Mononuclear cell (primary cell): Measurements from ENCODE around the gene CHAC2. TPM values are rescaled to one million over a fixed set of nuclear protein-coding genes. Genes with fewer than 3 reads are reported as not detected.
"Not testable (repeated sequence)": the region's sequence is repeated elsewhere in the genome, so short reads cannot be mapped to it uniquely, and the experiment has no call there.

Experiments
- H3K27me3 ChIP-seq: 2 replicates; pipeline ENCODE4 v1.6.0; 2011; ENCODE audit warnings: low read length, control low read depth; ENCODE audit not compliant: insufficient read depth
- H3K4me1 ChIP-seq: 2 replicates; pipeline ENCODE4 v1.5.1; 2011; ENCODE audit warnings: mild to moderate bottlenecking, low read length, control low read depth; ENCODE audit not compliant: insufficient read depth
- H3K4me3 ChIP-seq: 2 replicates; pipeline ENCODE4 v1.5.1; 2011; ENCODE audit warnings: mild to moderate bottlenecking, low read length, moderate library complexity
- H3K9me3 ChIP-seq: 2 replicates; pipeline ENCODE4 v1.5.1; 2011; ENCODE audit warnings: low read depth, mild to moderate bottlenecking, control low read depth, low read length
- total RNA-seq: library from RNA; depleted of rRNA; stranded (reverse); fragments of >200 nt; gene quantifications from one replicate; pipeline ENCODE4 v1.2.3, GENCODE V29; 2012

CHAC2 gene
- total RNA-seq, 1 donor, result 0.52 TPM

DNA sequence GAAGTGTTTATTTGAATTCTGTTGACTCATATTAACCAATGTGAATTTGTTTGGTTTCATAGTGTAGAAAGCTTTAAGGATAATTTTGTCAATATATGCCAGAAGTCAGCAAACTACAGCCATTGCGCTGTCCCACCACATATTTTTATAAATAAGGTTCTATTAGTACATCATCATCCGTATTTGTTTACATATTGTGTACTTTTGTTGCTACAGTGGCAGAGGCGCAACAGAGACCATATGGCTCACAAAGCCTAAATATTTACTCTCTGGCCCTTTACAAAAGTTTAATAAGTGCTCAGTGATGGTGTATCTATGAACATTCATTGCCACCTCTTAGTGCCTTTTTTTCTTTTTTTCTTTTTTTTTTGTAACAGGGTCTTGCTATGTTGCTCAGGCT is 25.7 kb downstream of the CHAC2 start:
- H3K4me1 ChIP-seq, result peaks cover 3% of the 10 kb centered on the region
- H3K27me3 ChIP-seq, result no peaks in the 10 kb centered on the region
- H3K4me3 ChIP-seq, result no peak overlapping the region
- H3K9me3 ChIP-seq, result no peaks in the 10 kb centered on the region

- Histone ChIP-seq H3K27me3 (no peaks in the 10 kb centered on the region), H3K4me1 (no peaks in the 10 kb centered on the region), H3K9me3 (no peaks in the 10 kb centered on the region), H3K4me3 (no peak overlapping the region)
Measured at GRCh38 chr2:53793821-53794220, 26.2 kb downstream of the CHAC2 start.

GRCh38 chr2:53801547-53801946 is 33.9 kb downstream of the CHAC2 start:
- H3K4me1 ChIP-seq, result no peaks in the 10 kb centered on the region
- no peaks in the 10 kb centered on the region for H3K27me3 ChIP-seq
- no peaks in the 10 kb centered on the region for H3K9me3 ChIP-seq
- no peak overlapping the region for H3K4me3 ChIP-seq

DNA sequence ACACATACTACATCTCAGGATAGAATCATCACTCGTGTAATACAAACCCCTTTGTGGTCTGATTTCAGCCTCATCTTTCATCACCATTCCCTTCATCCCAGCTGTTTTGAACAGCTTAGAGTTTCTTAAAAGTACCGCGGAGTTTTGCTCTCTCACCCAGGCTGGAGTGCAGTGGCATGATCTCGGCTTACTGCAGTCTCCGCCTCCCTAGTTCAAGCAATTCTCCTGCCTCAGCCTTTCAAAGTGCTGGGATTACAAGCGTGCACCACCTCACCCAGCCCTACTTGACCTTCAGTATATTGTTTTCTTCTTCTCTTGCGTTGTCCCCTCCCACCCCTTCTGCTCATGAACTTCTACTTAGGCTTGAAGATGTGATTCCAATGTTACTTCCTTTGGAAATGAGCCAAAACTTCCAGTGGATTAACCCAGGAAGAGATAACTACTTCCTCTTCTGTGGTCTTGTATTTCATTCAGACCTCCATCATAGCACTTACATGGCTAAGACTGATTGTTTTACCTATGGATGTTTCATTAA is 35.1 kb downstream of the CHAC2 start:
- no peak overlapping the region for H3K4me3 ChIP-seq
- H3K9me3 ChIP-seq, result no peaks in the 10 kb centered on the region
- no peaks in the 10 kb centered on the region for H3K4me1 ChIP-seq
- no peaks in the 10 kb centered on the region for H3K27me3 ChIP-seq

GRCh38 chr2:53811601-53812000 is 44.0 kb downstream of the CHAC2 start:
- H3K4me1 ChIP-seq, result no peaks in the 10 kb centered on the region
- H3K4me3 ChIP-seq, result no peak overlapping the region
- H3K9me3 ChIP-seq, result no peaks in the 10 kb centered on the region
- no peaks in the 10 kb centered on the region for H3K27me3 ChIP-seq

GRCh38 chr2:53813151-53813550 is 45.5 kb downstream of the CHAC2 start:
- H3K9me3 ChIP-seq, result no peaks in the 10 kb centered on the region

DNA sequence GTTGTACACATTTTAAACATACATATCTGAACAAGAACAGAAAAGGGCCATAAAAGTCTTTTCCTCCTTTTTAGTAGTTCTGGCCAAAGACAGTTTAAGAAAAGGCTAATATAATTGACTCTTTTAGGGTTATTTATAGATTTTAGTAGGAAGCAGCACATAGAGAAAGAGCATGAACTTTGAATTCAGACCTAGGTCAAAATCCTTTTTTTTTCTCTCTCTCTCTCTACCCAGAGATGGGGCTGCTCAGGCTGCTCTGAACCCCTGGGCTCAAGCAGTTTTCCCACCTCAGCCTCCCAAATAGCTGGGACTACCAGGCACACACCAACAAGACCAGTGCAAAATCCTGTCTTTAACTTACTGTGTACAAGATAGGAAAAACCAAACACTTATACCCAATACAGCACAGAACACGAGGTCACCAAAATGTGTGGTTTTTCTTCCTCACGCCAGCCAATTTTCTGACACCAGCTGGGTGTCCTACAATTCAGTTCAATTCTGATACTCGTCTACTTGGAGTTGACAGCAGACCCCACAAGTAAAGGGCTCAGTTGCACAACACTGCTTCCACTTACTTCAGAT is 51.3 kb downstream of the CHAC2 start:
- H3K9me3 ChIP-seq, result no peaks in the 10 kb centered on the region

More at GRCh38 chr2:53813151-53813550, 45.5 kb downstream of the CHAC2 start:
- H3K27me3 ChIP-seq, result no peaks in the 10 kb centered on the region
- H3K4me3 ChIP-seq, result no peak overlapping the region
- no peaks in the 10 kb centered on the region for H3K4me1 ChIP-seq

GRCh38 chr2:53819634-53820033 is 52.0 kb downstream of the CHAC2 start:
- Histone ChIP-seq H3K27me3 (no peaks in the 10 kb centered on the region), H3K9me3 (no peaks in the 10 kb centered on the region), H3K4me1 (no peaks in the 10 kb centered on the region), H3K4me3 (no peak overlapping the region)

More for the DNA sequence above, 51.3 kb downstream of the CHAC2 start:
- no peaks in the 10 kb centered on the region for H3K4me1 ChIP-seq
- no peak overlapping the region for H3K4me3 ChIP-seq
- H3K27me3 ChIP-seq, result no peaks in the 10 kb centered on the region

- H3K9me3 ChIP-seq, result no peaks in the 10 kb centered on the region
- no peaks in the 10 kb centered on the region for H3K4me1 ChIP-seq
- no peak overlapping the region for H3K4me3 ChIP-seq
- no peaks in the 10 kb centered on the region for H3K27me3 ChIP-seq
Measured at GRCh38 chr2:53820048-53820447, 52.4 kb downstream of the CHAC2 start.

DNA sequence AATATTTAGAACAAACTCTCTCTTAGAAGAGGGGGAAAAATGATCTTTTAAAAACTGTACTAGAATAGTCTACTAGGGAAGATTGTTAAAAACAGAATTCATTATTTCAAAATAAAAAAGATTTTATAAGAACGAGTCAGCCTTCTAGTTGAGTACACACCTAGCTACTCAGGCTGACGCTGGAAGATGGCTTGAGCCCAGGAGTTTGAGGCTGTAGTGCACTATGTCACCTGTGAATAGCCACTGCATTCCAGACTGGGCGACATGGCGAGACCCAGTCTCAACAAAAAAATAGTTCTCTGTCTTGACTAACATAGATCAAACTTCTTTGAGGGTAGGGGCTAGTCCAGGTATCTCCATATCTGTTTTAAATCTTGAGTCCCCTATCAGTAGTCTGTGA is 53.1 kb downstream of the CHAC2 start:
- no peaks in the 10 kb centered on the region for H3K27me3 ChIP-seq
- H3K4me3 ChIP-seq, result no peak overlapping the region
- no peaks in the 10 kb centered on the region for H3K4me1 ChIP-seq
- no peaks in the 10 kb centered on the region for H3K9me3 ChIP-seq

GRCh38 chr2:53821810-53822209 is 54.2 kb downstream of the CHAC2 start:
- Histone ChIP-seq H3K27me3 (no peaks in the 10 kb centered on the region), H3K9me3 (no peaks in the 10 kb centered on the region), H3K4me3 (no peak overlapping the region)

DNA sequence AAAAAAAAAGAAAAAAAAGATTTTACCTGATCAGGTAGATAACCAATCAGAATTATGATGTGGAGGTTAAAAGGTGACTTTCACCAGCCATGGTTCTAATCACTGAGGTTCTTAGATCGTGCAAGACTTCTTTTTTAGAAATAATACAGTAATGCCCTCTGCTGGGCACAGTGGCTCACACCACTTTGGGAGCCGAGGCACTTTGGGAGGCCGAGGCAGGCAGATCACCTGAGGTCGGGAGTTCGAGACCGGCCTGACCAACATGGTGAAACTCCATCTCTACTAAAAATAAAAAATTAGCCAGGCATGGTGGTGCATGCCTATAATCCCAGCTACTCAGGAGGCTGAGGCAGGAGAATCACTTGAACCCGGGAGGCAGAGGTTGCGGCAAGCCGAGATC is 56.0 kb downstream of the CHAC2 start:
- not testable (repeated sequence) for H3K4me3 ChIP-seq, H3K9me3 ChIP-seq

More at GRCh38 chr2:53821810-53822209, 54.2 kb downstream of the CHAC2 start:
- no peaks in the 10 kb centered on the region for H3K4me1 ChIP-seq

More for the DNA sequence above, 56.0 kb downstream of the CHAC2 start:
- not testable (repeated sequence) for H3K27me3 ChIP-seq, H3K4me1 ChIP-seq

Other genes with a start within 250 kb of the CHAC2 start
- gene ASB3, start 19.1 kb downstream of the CHAC2 start, total RNA-seq, result 33.7 TPM
- gene ERLEC1, start 19.2 kb downstream of the CHAC2 start, total RNA-seq, result 27.3 TPM
- gene GPR75, start 92.2 kb downstream of the CHAC2 start, total RNA-seq, result 3.3 TPM
- 141 TPM for gene PSME4, start 203.2 kb downstream of the CHAC2 start, total RNA-seq